GM21526 (cell line): ENCODE data around the gene FOS.
"Not testable (repeated sequence)": the region's sequence is repeated elsewhere in the genome, so short reads cannot be mapped to it uniquely, and the experiment has no call there.

Source experiments
- ATAC-seq: cut with Tn5 transposase; IDR thresholded peaks from one replicate; pipeline ENCODE4 v1.9.1; 2021; ENCODE audit warnings: moderate library complexity; ENCODE audit not compliant: unreplicated experiment, low FRiP score

FOS gene

DNA sequence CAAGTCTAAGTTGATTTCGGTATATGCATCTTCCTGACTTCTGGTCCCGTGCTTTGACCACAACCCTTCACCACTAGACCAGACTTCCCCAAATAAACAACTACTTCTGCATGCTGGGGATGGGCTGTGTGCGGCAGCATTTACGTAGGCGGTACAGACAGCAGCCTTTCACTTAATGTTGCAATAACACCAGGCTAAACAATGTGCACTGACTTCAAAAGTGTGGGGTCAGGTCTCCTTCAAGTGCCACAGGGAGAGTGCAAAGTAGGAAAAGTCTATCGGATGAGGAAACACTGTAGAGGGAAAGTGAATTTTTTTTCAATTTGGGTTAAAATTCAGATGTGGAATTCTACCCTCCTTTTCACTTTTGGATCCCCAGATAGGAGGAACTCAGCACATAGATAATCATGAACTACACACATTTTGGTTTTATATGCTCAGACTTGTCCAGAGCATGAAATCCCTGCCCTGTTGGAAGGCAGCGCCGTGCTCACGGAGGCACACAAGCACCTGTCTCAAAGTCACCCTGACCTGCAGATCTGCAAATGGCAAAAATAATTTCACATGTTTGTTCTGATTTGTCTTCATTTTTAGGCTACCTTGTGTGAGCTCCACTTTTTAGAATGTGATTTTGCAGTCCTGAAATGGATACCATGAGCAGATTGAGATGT lies 3.6 kb upstream of the FOS start:
- ATAC-seq = no peak

DNA sequence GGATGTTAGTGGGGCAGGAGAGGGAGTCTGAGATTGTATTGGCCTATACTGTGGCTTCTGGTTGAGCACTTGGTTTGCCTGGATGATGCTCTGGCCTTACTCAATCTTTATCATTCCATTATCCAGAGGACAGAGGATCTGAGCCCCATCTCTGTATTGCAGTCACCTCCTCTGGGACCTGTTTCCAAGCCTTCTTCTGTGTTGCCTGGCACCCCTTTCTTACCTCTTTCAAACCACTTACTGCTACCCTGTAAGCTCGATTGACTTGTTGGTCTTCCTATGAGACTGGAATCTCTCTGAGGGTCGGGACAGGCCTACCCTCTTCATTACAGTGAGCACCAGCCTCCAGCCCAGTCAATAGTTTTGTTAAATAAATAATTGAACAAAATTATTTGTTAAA lies 3.0 kb upstream of the FOS start:
- ATAC-seq = no peak

DNA sequence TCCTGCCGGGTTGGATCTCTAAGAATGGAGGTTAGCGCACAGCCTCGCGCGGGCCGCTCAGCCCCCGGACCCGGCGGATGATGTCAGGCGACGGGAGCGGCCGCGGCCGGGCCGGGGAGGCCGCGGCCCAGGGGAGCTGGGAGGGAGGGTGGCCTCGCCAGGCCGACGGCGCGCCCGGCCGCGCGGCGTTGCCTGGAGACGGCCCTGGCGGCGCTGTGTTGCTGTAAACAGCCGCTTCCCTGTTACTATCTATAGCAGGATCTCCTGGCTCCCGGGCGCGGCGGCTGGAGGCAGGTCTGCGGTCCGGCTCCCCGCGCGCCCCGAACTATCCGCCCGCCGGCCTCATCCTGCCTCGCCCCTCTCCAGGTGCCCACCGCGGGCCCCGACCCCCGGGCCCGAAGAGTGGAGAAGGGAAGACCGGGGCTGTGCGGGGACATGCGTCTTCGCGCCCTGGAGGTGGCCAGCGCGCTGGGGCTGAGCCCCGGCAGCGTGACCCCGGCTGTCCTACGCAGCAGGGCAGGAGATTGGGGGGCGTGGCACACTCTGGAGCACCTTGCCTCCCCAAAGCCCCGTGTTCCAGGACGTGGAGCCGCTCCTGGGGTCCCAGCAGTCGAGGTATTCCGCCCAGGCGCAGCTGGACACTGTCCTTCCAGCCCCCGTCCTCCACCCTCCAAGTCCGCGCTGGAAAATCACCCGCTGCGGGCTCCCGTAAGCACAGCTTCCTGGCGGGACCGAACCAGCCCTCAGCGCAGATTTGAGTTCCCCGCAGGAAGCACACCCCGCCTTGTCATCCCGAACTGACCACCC lies 1.4 kb upstream of the FOS start:
- no peak for ATAC-seq

DNA sequence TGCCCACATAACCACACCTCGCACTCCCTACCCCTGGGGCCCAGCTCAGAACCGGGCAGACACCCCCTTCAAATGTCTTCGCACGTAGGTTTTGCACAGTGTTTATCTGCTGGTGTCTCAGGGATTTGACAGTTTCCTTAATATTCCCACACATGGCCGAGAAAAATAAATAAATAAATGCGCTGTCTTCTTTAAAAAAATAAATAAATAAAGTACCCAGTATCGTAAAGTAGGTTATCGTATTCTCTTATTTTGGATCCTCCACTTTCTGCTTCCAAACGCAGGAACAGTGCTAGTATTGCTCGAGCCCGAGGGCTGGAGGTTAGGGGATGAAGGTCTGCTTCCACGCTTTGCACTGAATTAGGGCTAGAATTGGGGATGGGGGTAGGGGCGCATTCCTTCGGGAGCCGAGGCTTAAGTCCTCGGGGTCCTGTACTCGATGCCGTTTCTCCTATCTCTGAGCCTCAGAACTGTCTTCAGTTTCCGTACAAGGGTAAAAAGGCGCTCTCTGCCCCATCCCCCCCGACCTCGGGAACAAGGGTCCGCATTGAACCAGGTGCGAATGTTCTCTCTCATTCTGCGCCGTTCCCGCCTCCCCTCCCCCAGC lies 710 bp upstream of the FOS start:
- ATAC-seq = no peak

DNA sequence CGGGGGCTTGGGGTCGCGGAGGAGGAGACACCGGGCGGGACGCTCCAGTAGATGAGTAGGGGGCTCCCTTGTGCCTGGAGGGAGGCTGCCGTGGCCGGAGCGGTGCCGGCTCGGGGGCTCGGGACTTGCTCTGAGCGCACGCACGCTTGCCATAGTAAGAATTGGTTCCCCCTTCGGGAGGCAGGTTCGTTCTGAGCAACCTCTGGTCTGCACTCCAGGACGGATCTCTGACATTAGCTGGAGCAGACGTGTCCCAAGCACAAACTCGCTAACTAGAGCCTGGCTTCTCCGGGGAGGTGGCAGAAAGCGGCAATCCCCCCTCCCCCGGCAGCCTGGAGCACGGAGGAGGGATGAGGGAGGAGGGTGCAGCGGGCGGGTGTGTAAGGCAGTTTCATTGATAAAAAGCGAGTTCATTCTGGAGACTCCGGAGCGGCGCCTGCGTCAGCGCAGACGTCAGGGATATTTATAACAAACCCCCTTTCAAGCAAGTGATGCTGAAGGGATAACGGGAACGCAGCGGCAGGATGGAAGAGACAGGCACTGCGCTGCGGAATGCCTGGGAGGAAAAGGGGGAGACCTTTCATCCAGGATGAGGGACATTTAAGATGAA lies 630 bp downstream of the FOS start:
- peak; percentile 10 for ATAC-seq

DNA sequence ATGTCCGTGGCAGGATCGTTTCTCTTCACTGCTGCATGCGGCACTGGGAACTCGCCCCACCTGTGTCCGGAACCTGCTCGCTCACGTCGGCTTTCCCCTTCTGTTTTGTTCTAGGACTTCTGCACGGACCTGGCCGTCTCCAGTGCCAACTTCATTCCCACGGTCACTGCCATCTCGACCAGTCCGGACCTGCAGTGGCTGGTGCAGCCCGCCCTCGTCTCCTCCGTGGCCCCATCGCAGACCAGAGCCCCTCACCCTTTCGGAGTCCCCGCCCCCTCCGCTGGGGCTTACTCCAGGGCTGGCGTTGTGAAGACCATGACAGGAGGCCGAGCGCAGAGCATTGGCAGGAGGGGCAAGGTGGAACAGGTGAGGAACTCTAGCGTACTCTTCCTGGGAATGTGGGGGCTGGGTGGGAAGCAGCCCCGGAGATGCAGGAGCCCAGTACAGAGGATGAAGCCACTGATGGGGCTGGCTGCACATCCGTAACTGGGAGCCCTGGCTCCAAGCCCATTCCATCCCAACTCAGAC lies 1.2 kb downstream of the FOS start:
- no peak for ATAC-seq

DNA sequence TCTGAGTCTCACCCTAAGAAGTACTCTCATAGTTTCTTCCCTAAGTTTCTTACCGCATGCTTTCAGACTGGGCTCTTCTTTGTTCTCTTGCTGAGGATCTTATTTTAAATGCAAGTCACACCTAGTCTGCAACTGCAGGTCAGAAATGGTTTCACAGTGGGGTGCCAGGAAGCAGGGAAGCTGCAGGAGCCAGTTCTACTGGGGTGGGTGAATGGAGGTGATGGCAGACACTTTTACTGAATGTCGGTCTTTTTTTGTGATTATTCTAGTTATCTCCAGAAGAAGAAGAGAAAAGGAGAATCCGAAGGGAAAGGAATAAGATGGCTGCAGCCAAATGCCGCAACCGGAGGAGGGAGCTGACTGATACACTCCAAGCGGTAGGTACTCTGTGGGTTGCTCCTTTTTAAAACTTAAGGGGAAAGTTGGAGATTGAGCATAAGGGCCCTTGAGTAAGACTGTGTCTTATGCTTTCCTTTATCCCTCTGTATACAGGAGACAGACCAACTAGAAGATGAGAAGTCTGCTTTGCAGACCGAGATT lies 1.7 kb downstream of the FOS start:
- no peak for ATAC-seq

DNA sequence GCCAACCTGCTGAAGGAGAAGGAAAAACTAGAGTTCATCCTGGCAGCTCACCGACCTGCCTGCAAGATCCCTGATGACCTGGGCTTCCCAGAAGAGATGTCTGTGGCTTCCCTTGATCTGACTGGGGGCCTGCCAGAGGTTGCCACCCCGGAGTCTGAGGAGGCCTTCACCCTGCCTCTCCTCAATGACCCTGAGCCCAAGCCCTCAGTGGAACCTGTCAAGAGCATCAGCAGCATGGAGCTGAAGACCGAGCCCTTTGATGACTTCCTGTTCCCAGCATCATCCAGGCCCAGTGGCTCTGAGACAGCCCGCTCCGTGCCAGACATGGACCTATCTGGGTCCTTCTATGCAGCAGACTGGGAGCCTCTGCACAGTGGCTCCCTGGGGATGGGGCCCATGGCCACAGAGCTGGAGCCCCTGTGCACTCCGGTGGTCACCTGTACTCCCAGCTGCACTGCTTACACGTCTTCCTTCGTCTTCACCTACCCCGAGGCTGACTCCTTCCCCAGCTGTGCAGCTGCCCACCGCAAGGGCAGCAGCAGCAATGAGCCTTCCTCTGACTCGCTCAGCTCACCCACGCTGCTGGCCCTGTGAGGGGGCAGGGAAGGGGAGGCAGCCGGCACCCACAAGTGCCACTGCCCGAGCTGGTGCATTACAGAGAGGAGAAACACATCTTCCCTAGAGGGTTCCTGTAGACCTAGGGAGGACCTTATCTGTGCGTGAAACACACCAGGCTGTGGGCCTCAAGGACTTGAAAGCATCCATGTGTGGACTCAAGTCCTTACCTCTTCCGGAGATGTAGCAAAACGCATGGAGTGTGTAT lies 2.4 kb downstream of the FOS start:
- no peak for ATAC-seq

DNA sequence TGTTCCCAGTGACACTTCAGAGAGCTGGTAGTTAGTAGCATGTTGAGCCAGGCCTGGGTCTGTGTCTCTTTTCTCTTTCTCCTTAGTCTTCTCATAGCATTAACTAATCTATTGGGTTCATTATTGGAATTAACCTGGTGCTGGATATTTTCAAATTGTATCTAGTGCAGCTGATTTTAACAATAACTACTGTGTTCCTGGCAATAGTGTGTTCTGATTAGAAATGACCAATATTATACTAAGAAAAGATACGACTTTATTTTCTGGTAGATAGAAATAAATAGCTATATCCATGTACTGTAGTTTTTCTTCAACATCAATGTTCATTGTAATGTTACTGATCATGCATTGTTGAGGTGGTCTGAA lies 3.0 kb downstream of the FOS start:
- ATAC-seq = no peak

DNA sequence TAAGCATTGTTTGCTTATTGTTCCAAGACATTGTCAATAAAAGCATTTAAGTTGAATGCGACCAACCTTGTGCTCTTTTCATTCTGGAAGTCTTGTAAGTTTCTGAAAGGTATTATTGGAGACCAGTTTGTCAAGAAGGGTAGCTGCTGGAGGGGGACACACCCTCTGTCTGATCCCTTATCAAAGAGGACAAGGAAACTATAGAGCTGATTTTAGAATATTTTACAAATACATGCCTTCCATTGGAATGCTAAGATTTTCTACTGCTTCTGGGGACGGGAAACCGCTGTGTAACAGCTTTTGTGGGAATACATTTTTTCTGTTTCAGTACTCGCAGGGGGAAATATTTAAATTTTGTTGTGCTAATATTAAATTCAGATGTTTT lies 3.5 kb downstream of the FOS start:
- ATAC-seq = no peak

DNA sequence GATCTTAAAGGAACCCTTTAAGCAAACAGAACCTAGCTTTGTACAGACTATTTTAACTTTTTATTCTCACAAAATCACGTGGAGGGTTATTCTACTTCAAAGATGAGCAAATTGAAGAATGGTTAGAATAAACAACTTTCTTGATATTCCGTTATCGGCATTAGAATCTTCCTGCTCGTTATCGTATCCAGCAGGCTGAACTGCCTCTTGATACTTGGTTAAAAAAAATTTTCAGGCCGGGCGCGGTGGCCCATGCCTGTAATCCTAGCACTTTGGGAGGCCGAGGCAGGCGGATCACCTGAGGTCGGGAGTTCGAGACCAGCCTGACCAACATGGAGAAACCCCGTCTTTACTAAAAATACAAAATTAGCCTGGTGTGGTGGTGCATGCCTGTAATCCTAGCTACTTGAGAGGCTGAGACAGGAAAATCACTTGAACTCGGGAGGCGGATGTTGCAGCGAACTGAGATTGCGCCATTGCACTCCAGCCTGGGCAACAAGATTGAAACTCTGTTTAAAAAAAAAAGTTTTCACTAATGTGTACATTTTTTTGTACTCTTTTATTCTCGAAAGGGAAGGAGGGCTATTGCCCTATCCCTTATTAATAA lies 4.0 kb downstream of the FOS start:
- not testable (repeated sequence) for ATAC-seq

DNA sequence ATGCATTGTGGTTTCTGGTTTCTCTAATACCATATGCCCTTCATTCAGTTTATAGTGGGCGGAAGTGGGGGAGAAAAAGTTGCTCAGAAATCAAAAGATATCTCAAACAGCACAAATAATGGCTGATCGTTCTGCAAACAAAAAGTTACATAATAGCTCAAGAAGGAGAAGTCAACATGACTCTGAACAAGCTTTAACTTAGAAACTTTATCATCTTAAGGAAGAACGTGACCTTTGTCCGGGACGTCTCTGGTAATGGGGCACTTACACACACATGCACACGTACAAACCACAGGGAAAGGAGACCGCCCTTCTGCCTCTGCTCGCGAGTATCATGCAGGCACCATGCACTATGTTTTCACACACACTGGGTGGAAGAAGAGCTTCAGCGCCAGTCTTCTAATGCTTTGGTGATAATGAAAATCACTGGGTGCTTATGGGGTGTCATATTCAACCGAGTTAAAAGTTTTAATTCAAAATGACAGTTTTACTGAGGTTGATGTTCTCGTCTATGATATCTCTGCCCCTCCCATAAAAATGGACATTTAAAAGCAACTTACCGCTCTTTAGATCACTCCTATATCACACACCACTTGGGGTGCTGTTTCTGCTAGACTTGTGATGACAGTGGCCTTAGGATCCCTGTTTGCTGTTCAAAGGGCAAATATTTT lies 4.7 kb downstream of the FOS start:
- ATAC-seq = no peak

DNA sequence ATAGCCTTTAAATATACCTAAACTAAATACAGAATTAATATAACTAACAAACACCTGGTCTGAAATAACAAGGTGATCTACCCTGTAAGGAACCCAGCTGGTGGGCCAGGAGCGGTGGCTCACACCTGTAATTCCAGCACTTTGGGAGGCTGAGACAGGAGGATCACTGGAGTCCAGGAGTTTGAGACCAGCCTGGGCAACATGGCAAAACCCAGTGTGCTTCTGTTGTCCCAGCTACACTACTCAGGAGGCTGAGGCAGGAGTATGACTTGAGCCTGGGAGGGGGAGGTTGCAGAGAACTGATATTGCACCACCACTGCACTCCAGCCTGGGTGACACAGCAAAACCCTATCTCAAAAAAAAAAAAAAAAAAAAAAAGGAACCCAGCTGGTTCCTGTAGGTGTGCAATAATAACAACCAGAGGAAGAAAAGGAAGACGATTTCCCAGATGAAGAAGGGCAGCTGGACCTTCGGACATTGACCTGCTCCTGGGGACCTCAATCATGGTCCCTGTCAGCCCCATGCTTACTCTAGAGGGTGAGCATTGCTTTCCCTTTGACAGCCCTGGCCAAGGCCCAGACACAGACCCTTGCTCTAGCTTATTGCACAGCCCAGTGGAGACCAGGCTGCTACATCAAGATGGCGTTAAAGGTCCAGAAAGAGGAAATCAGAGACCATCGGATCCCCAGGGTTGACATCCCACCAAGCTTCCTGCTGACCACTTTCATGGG lies 5.4 kb downstream of the FOS start:
- no peak for ATAC-seq

DNA sequence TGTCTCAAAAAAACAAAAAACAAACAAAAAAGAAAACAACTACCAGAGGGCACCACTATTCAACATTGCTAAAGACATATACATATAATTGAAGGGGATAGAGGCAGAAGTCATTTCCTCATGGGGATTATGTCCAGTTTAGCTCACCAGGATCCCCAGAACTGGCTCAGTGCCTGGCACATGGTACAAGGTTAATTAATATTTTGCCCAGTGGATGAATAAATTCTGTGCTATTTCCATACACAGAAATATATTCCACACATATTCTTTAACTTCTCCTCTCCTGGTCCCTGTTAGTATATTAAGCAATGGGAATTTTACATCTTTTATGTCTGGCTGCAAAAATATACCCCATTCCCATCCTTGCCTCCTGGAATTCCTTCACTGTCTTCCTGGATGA lies 6.7 kb downstream of the FOS start:
- no peak for ATAC-seq

DNA sequence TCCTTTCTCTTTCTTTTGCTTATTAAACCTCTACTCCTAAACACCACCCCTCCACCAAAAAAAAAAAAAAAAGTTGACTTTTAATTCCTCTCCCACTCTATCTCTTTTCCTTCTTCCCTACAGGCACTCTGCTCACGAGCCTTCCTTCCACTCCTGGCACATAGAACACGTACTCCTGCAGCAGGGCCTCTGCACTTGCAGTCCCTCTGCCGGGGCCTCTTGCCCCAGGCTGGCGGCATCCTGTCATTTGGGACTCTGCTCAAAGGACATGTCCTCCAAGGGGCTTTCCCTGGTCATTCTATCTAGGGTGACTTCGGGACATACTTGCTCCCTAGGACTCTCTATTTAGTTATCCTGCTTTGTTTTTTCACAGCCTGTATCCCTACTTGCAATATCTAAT lies 7.7 kb downstream of the FOS start:
- ATAC-seq = no peak

DNA sequence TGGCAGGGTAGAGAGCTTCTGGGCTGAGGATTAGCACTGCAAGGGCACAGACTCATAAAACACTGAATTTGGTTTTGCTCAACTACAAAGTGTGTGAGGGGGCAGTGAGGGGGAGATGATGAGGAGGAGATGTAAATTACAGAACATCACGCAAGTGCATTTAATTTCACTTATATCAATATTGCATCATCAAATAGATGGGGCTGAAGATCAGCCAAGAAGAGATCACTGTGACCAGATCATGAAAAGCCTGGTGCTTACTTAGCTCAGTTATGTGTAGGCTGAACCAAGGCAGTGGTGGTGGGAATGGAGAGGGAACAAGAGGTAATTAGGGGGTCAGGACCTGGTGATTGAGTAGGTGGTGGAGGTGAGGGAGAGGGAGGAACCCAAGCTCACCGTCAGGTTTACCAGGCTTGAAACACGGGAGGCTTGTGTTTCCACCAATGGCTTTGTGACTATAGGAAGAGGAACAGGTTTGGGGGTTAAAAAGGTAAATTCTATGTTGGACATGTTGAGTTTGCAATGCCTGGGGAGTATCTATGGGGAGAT lies 11.3 kb downstream of the FOS start:
- ATAC-seq = no peak

DNA sequence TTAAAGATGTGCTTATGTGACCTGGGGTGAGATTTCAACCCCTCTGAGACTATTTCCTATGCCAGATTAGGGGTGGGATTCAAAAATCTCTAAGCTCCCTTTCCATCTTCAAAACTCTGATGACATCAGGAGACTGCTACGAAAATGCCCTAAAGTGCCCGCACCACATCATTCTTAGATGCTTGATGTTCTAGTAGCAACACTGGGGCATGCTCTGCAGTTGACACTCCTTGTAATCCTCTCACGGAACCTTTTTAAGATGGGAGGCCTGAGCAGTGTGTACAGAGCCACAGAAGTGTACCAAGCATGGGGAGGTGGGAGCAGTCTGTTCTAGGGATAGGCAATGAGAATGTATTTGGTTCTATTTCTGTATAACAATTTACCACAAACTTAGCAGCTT lies 12.2 kb downstream of the FOS start:
- no peak for ATAC-seq

DNA sequence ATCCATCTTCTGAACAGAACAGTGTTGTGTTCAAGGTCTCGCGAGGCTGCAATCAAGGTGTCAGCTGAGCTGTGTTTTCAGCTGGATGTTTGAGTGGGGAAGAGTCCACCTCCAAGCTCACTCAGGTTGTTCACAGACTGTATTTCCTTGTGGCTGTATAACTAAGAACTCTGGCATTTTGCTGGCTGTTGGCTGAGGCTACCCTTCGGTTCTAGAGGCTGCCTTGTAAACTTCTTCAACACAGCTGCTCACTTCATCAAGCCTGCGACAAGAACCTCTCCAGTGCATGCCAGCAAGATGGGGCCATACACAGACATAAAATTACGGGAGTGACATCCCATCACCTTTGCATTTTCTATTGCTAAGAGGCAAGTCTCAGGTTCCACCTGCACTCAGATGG lies 12.7 kb downstream of the FOS start:
- ATAC-seq = no peak
